ENCODE data around the gene GALNT17.

Gene GALNT17

DNA sequence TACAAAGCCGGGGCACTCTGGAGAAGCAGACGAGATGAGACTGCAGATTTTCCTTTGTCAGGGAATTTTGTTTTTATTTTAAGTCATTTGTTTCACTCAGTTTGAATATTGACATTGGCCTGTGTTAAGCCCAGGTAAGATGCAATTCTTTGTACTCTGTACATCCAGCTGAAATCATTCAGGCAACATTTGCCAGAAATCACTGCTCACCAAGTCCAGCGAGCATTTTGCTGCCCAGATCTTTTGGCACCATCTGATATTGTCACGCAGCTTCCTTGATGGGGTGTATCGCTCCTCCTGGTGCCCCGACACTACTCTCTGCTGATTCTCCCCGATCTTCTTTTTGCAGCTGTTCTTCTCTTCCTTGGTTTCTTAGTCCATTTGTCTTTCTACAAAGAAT, 261.7 kb downstream of the GALNT17 start:
- Mint-ChIP-seq H3K27me3 (ENCODE audit: low read depth, poor library complexity) (peaks cover 5% of the 10 kb centered on the region), H3K4me1 (peaks cover 5% of the 10 kb centered on the region), H3K4me3 (no peak overlapping the region), H3K9me3 (peaks cover 31% of the 10 kb centered on the region), H3K27ac (no peak overlapping the region), H3K36me3 (ENCODE audit: low read depth) (peaks cover 4% of the 10 kb centered on the region)
- DNase-seq: no peak
- TF ChIP-seq, protein P1, sequence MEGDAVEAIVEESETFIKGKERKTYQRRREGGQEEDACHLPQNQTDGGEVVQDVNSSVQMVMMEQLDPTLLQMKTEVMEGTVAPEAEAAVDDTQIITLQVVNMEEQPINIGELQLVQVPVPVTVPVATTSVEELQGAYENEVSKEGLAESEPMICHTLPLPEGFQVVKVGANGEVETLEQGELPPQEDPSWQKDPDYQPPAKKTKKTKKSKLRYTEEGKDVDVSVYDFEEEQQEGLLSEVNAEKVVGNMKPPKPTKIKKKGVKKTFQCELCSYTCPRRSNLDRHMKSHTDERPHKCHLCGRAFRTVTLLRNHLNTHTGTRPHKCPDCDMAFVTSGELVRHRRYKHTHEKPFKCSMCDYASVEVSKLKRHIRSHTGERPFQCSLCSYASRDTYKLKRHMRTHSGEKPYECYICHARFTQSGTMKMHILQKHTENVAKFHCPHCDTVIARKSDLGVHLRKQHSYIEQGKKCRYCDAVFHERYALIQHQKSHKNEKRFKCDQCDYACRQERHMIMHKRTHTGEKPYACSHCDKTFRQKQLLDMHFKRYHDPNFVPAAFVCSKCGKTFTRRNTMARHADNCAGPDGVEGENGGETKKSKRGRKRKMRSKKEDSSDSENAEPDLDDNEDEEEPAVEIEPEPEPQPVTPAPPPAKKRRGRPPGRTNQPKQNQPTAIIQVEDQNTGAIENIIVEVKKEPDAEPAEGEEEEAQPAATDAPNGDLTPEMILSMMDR (IDR thresholded peaks at IDR 0.05): no peak

DNA sequence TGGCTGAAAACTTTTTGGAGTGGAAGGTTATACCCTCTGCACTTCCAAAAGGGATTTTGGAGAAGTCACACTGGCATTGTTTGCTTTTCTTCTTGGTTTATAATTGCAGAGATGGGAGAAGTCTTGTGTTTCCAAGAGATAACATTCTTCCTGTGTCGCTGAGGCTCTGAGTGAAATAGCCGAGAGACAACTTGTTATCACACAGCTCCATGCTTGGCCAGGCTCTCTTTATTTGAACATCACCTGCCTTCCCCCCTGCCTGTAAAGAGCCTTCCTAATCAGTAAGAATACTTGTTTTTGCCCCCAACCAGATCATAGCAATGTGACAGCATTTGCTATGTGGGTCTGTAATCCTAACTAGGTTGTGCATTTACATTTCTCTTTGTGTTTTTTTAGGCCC, 270.7 kb downstream of the GALNT17 start:
- no peak overlapping the region for H3K27ac Mint-ChIP-seq
- peaks cover 22% of the 10 kb centered on the region for H3K4me1 Mint-ChIP-seq
- no peaks in the 10 kb centered on the region for H3K36me3 Mint-ChIP-seq (ENCODE audit: low read depth)
- peaks cover 29% of the 10 kb centered on the region for H3K9me3 Mint-ChIP-seq
- no peaks in the 10 kb centered on the region for H3K27me3 Mint-ChIP-seq (ENCODE audit: low read depth, poor library complexity)
- no peak for DNase-seq
- TF ChIP-seq, protein P1 (IDR thresholded peaks at IDR 0.05): no peak
- H3K4me3 Mint-ChIP-seq: no peak overlapping the region

DNA sequence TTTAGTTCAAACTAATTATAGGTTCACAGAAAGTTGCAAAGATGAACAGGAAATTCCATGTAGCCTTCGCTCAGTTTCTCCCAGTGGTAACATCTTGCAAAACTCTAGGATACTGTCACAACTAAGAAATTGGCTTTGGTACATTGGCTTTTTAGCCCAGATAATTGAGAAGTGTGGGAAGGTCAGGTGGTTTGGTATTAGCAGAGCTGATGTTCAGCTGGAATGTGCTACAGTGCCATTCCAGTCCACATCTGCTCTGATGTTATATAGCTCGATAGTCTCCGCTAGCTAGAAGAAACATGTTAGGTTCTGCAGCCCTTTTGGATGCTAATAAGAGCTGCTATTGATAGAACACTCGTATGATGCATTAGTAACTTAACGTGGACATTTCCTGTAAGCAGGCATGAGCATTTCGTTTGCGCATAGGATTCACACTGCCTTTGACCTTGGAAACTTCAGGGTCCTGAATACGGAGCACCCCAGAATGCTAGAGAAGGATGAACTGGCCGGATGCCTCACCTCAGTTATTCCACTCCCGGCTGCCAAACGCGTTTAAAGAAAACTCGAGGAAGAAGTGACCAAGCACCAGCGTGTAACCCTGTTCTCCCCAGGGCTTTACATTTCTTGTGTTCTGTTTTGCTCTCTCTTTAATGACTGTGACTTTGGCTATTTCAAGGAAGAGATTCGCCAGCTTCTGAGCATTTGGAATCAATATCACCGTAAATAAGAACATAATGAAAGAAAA, 271.4 kb downstream of the GALNT17 start:
- Mint-ChIP-seq H3K36me3 (ENCODE audit: low read depth) (no peaks in the 10 kb centered on the region), H3K27me3 (ENCODE audit: low read depth, poor library complexity) (no peaks in the 10 kb centered on the region), H3K4me3 (no peak overlapping the region), H3K9me3 (peaks cover 26% of the 10 kb centered on the region), H3K4me1 (peaks cover 22% of the 10 kb centered on the region), H3K27ac (no peak overlapping the region)
- no peak for DNase-seq
- TF ChIP-seq, protein P1 (IDR thresholded peaks at IDR 0.05): no peak

DNA sequence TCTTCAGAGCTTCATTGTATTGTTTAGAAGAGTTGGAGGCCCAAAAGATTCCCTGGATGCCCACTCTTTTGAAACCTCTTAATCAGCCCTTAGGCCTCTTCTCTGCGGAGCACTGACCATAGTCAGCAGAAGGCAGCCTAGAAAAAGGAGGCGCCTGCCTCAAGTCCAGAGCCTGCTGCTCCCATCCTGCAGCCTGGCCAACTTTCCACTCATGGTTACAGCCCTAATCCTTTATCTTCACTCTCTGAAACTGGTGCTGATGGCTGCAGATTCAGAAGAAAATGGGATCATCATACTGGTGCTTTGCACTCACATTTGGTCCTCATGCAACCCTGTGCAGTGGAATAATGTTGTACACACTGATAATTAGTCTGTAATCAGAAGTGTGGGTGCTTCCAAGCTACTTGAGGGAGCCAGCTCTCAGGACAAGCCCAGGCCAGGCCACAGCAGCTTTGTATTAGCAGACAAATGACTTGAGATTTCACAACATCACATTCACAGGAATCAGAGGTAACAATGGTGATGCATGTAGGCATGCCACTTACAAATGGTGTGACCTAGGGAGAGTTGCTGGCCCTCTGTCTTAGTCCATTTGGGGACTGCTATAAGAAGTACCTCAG, 272.9 kb downstream of the GALNT17 start:
- Mint-ChIP-seq H3K4me1 (peaks cover 22% of the 10 kb centered on the region), H3K4me3 (no peak overlapping the region), H3K27ac (no peak overlapping the region), H3K27me3 (ENCODE audit: low read depth, poor library complexity) (peaks cover 5% of the 10 kb centered on the region), H3K36me3 (ENCODE audit: low read depth) (no peaks in the 10 kb centered on the region), H3K9me3 (peaks cover 33% of the 10 kb centered on the region)
- DNase-seq: no peak
- TF ChIP-seq, protein P1 (IDR thresholded peaks at IDR 0.05): no peak

DNA sequence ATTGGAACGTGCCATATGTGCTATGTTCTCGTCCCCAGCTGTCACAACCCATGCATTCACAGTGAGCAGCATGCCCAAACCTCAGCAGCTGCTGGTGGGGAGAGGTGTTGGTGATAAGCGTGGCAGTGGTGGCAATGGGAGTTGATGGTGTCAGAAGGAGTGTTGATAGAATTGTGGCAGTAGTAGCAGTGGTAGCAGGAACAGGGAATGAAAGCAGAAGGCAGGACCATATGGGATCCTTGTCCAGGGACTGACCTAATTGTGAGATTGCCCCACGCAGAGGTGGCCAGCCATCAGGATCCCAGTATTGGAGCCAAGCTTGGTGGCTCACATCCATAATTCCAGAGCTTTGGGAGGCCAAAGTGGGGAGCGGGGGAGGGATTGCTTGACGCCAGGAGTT, 276.3 kb downstream of the GALNT17 start:
- peaks cover 26% of the 10 kb centered on the region for H3K4me1 Mint-ChIP-seq
- no peak for DNase-seq
- H3K4me3 Mint-ChIP-seq: no peak overlapping the region
- H3K27ac Mint-ChIP-seq: no peak overlapping the region
- peaks cover 27% of the 10 kb centered on the region for H3K9me3 Mint-ChIP-seq
- H3K27me3 Mint-ChIP-seq (ENCODE audit: low read depth, poor library complexity): peaks cover 13% of the 10 kb centered on the region
- H3K36me3 Mint-ChIP-seq (ENCODE audit: low read depth): no peaks in the 10 kb centered on the region
- TF ChIP-seq, protein P1 (IDR thresholded peaks at IDR 0.05): no peak
